Right atrium auricular region (tissue), 2 donors: ENCODE measurements around the gene TNFRSF6B. TPM values are rescaled to one million over a fixed set of nuclear protein-coding genes. Genes with fewer than 3 reads are reported as not detected.
"Not testable (repeated sequence)": the region's sequence is repeated elsewhere in the genome, so short reads cannot be mapped to it uniquely, and the experiment has no call there.

Experiments
- DNase-seq: peaks from one replicate; pipeline ENCODE4 v3.0.0-alpha.2; 2019; ENCODE audit warnings: low spot score
- H3K27ac ChIP-seq, 2 donors: fragments of 200-600 bp; sonication (generic); 1 replicate in 1 of 2; 2 replicates in 1 of 2; pipeline ENCODE4 v1.5.1; 2016 to 2019
- H3K27me3 ChIP-seq, 2 donors: fragments of 200-600 bp; sonication (generic); one replicate each; pipeline versions ENCODE4 v1.5.1 to v1.6.0; 2017 to 2019
- H3K36me3 ChIP-seq: fragments of 200-600 bp; sonication (generic); one replicate; pipeline ENCODE4 v1.5.1; 2016
- H3K4me1 ChIP-seq, 2 donors: fragments of 200-600 bp; sonication (generic); one replicate each; pipeline versions ENCODE4 v1.5.1 to v1.6.0; 2017 to 2019
- H3K4me3 ChIP-seq, 2 donors: fragments of 200-600 bp; sonication (generic); 1 replicate in 1 of 2; 2 replicates in 1 of 2; pipeline ENCODE4 v1.5.1; 2017 to 2019; ENCODE audit warnings: mild to moderate bottlenecking in 1 of 2, moderate library complexity in 1 of 2
- H3K9me3 ChIP-seq, 2 donors: fragments of 200-600 bp; sonication (generic); one replicate each; pipeline ENCODE4 v1.5.1; 2019
- CTCF ChIP-seq, 2 donors: fragments of 200-600 bp; sonication (generic); IDR thresholded peaks; one replicate each; pipeline ENCODE4 v1.5.1; 2019; ENCODE audit warnings: antibody characterized with exemption in 2 of 2
- total RNA-seq, 2 donors: library from RNA; depleted of rRNA; stranded (reverse); fragments of >200 nt; gene quantifications; one replicate each; pipeline ENCODE4 v1.1.0, GENCODE V29; 2016

Gene TNFRSF6B
- total RNA-seq, 2 donors from 2014 or later, result 1.2 to 3.8 TPM

- Histone ChIP-seq H3K4me1 (no peaks in the 10 kb centered on the region), H3K4me3 (no peak overlapping the region), H3K27ac (no peak overlapping the region), H3K27me3 (no peaks in the 10 kb centered on the region), H3K9me3 (no peaks in the 10 kb centered on the region), H3K36me3 (peaks cover 47% of the 10 kb centered on the region)
- no peak for DNase-seq
- TF ChIP-seq CTCF (IDR thresholded peaks at IDR 0.05), result no peak
These were observed 30.7 kb upstream of the TNFRSF6B start for GRCh38 chr20:63665708-63666107.

GRCh38 chr20:63667858-63668257 is 28.6 kb upstream of the TNFRSF6B start:
- H3K4me3 ChIP-seq, result no peak overlapping the region
- H3K36me3 ChIP-seq, result peaks cover 30% of the 10 kb centered on the region
- no peaks in the 10 kb centered on the region for H3K4me1 ChIP-seq
- no peak overlapping the region for H3K27ac ChIP-seq
- no peak for TF ChIP-seq CTCF (IDR thresholded peaks at IDR 0.05)
- H3K27me3 ChIP-seq, result no peaks in the 10 kb centered on the region
- H3K9me3 ChIP-seq, result no peaks in the 10 kb centered on the region
- no peak for DNase-seq

- peaks cover 25% of the 10 kb centered on the region for H3K36me3 ChIP-seq
- no peaks in the 10 kb centered on the region for H3K9me3 ChIP-seq
- no peaks in the 10 kb centered on the region for H3K4me1 ChIP-seq
- H3K27ac ChIP-seq, result no peak overlapping the region
- DNase-seq, result no peak
- no peak for TF ChIP-seq CTCF (IDR thresholded peaks at IDR 0.05)
- no peaks in the 10 kb centered on the region for H3K27me3 ChIP-seq
- H3K4me3 ChIP-seq, result no peak overlapping the region
These were observed 28.1 kb upstream of the TNFRSF6B start for GRCh38 chr20:63668351-63668750.

- H3K27ac ChIP-seq, H3K9me3 ChIP-seq, H3K4me3 ChIP-seq, H3K27me3 ChIP-seq, H3K4me1 ChIP-seq, DNase-seq: not testable (repeated sequence)
- peaks cover 35% of the 10 kb centered on the region for H3K36me3 ChIP-seq
These were observed 24.8 kb upstream of the TNFRSF6B start for GRCh38 chr20:63671695-63672094.

GRCh38 chr20:63672666-63673065 is 23.8 kb upstream of the TNFRSF6B start:
- Histone ChIP-seq H3K27me3 (no peaks in the 10 kb centered on the region), H3K36me3 (peaks cover 27% of the 10 kb centered on the region), H3K4me3 (no peak overlapping the region), H3K4me1 (no peaks in the 10 kb centered on the region), H3K27ac (no peak overlapping the region), H3K9me3 (no peaks in the 10 kb centered on the region)
- no peak for TF ChIP-seq CTCF (IDR thresholded peaks at IDR 0.05)
- DNase-seq, result no peak

- peaks cover 20% of the 10 kb centered on the region for H3K36me3 ChIP-seq
- H3K4me3 ChIP-seq, result no peak overlapping the region
- TF ChIP-seq CTCF (IDR thresholded peaks at IDR 0.05), result no peak
- H3K27me3 ChIP-seq, result no peaks in the 10 kb centered on the region
- H3K27ac ChIP-seq, result no peak overlapping the region
- H3K4me1 ChIP-seq, result no peaks in the 10 kb centered on the region
- H3K9me3 ChIP-seq, result no peaks in the 10 kb centered on the region
- no peak for DNase-seq
These were observed 22.5 kb upstream of the TNFRSF6B start for GRCh38 chr20:63673951-63674350.
